HG03378 (cell line): Measurements from ENCODE around the gene MALAT1.
"Not testable (repeated sequence)": the region's sequence is repeated elsewhere in the genome, so short reads cannot be mapped to it uniquely, and the experiment has no call there.

Experiments used
- ATAC-seq: cut with Tn5 transposase; IDR thresholded peaks from one replicate; pipeline ENCODE4 v1.9.1; 2021; ENCODE audit warnings: mild to moderate bottlenecking, moderate library complexity; ENCODE audit not compliant: unreplicated experiment

MALAT1 gene

DNA sequence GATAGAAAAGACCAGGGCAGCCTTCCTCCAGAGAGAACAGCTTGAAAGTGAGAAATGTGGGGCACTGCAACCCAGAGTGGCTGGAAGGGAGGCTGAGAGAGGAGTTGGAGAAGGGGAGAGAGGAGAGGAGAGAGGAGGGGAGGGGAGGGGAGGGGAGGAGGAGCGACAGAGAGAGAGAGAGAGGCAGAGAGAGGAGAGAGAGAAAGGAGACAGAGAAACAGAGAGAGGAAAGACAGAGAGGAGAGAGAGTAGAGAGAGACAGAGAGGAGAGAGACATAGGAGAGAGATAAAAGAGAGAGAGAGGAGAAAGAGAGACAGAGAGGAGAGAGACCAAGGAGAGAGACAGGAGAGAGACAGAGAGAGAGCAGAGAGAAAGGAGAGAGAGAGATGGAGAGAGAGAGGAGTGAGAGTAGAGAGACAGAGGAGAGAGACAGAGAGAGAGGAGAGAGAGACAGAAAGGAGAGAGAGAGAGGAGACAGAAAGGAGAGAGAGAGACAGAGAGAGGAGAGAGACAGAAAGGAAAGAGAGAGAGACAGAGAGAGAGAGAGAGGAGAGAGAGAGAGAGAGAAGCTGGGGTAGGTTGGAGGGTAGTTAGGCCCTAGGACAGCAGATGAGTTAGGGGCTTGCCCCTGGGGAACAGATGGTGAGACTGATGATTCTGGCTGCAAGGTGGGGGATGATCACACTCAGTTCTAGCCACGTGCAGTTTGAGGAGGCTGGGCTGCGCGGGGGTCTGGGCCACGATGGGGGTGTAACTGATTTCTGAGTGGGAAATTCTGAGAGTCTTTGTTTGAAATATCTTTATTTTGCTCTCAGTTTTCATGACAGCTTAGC is 17.5 kb downstream of the MALAT1 start:
- ATAC-seq, result no peak

DNA sequence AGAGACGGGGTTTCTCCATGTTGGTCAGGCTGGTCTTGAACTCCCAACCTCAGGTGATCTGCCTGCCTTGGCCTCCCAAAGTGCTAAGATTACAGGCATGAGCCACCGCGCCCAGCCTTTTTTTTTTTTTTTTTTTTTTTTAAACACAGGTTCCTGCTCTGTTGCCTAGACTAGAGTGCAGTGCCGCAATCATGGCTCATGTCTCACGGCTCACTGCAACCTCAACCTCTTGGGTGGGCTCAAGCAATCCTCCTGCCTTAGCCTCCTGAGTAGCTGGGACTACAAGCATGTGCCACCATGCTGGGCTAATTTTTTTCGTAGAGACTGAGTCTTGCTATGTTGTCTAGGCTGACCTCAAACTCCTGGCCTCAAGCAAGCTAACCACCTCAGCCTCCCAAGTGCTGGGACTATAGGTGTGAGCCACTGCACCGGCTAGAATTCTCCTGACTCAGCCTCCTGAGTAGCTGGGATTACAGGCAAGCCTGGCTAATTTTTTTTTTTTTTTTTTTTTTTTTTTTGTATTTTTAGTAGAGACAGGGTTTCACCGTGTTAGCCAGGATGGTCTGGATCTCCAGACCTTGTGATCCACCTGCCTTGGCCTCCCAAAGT is 20.2 kb downstream of the MALAT1 start:
- not testable (repeated sequence) for ATAC-seq

DNA sequence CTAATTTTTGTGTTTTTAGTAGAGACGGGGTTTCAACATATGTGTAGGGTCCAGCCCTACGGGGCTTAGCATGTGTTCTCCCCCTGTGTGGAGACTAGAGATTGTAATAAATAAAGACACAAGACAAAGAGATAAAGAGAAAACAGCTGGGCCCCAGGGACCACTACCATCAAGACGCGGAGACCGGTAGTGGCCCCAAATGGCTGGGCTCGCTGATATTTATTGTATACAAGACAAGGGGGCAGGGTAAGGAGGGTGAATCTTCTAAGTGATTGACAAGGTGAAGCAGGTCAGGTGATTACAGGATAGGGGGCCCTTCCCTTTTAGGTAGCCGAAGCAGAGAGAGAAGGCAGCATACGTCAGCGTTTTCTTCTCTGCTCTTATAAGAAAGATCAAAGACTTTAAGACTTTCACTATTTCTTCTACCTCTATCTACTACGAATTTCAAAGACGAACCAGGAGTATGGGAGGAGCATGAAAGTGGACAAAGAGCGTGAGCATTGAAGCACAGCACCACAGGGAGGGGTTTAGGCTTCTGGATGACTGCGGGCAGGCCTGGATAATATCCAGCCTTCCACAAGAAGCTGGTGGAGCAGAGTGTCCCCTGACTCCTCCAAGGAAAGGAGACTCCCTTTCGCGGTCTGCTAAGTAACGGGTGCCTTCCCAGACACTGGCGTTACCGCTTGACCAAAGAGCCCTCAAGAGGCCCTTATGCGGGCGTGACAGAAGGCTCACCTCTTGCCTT is 23.1 kb downstream of the MALAT1 start:
- not testable (repeated sequence) for ATAC-seq

DNA sequence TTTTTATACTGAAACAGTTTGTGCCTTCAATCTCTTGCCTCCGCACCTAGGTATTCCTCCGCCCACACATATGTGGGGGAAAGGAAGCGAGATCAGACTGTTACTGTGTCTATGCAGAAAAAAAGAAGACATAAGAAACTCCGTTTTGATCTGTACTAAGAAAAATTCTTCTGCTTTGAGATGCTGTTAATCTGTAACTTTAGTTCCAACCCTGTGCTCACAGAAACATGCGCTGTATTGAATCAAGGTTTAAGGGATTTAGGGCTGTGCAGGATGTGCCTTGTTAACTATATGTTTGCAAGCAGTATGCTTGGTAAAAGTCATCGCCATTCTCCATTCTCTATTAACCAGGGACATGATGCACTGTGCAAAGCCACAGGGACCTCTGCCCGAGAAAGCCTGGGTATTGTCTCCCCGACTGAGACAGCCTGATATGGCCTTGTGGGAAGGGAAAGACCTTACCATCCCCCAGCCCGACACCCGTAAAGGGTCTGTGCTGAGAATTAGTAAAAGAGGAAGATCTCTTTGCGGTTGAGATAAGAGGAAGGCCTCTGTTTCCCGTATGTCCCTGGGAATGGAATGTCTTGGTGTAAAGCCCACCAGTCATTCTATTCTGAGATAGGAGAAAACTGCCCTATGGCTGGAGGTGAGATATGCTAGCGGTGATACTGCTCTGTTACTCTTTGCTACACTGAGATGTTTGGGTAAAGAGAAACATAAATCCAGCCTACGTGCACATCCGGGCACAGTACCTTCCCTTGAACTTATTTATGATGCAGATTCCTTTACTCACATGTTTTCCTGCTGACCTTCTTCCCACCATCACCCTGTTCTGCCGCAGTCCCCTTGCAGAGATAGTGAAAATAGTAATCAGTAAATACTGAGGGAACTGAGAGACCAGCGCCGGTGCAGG is 24.1 kb downstream of the MALAT1 start:
- not testable (repeated sequence) for ATAC-seq

DNA sequence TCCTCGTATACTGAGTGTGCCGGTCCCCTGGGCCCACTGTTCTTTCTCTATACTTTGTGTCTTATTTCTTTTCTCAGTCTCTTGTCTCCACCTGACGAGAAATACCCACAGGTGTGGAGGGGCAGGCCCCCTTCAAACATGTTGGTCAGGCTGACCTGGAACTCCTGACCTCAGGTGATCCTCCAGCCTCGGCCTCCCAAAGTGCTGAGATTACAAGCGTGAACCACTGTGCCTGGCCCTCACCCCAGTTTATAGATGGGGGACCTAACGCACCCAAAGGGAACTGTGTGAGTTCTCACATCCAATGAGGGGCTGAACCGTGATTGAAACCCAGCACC is 24.8 kb downstream of the MALAT1 start:
- ATAC-seq, result not testable (repeated sequence)

DNA sequence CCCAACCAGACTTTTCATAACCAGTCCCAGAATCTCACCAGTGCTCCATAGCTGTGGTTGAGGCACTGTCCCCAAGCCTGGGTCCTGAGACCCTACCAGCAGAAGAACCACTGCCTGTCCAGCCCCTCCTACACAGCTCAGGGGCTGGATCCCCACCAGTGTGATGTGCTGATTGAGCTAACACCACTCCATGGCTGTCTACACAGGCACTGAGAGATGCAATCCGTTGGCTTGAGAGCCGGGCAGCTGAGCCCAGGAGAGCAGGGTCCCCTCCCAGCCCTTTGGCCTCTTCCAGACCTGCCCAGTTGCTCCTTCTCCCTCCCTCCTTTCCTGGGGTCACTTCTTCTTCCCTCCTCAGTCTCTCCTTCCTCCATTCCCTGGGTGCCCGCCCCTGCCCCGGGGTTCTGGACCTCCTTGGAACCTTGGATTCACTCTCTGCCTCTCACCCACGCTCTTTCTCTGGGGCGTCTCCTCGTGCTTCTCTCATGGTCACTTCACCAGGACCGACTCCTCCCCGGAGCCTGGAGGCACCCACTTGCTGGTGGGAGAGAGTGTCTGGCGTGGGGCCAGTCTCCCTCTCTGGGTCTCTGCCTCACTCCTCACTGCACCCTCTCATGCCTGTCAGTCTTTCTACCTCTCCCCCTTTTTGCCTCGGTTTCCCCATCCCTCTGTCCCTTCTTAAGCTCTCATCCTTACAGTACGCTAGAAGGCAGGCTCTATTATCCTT is 25.3 kb downstream of the MALAT1 start:
- no peak for ATAC-seq

DNA sequence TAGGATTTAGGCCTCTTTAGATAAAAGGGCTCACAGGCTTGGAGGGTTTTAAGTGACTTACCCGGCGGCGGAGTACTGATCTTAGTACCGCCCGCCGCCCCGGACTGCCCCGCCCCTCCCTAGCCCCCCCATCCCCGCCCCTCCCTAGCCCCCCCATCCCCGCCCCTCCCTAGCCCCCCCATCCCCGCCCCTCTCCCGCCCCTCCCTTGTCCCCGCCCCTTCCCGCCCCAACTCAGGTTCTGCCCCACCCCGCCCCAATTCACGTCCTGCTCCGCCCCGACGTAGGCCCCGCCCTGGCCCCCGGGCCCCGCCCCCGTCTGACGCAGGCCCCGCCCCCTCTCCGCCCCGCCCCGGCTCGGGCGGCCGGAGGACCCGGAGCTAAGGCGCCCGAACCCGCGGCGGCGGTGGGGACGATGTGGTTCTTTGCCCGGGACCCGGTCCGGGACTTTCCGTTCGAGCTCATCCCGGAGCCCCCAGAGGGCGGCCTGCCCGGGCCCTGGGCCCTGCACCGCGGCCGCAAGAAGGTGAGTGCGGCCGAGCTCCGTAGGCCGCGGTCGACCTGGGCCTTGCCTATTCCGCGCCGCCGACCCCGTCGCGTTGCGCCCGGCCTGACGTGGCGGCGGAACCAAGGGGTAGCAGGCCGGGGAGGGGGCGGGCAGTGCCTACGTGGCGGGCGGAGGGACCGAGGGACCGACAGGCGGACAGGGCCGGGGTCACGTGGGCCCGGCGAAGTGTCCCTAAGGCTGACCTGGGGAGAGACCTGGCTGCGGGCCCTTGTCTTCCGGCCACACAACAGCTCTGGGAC is 26.1 kb downstream of the MALAT1 start, which contains the start of gene SCYL1:
Gene SCYL1, plus strand, starts transcription at position 343 of the 805 bp plus-strand sequence. Its CDS starts 71 bp downstream, at position 414.
- peak; percentile 38 for ATAC-seq

DNA sequence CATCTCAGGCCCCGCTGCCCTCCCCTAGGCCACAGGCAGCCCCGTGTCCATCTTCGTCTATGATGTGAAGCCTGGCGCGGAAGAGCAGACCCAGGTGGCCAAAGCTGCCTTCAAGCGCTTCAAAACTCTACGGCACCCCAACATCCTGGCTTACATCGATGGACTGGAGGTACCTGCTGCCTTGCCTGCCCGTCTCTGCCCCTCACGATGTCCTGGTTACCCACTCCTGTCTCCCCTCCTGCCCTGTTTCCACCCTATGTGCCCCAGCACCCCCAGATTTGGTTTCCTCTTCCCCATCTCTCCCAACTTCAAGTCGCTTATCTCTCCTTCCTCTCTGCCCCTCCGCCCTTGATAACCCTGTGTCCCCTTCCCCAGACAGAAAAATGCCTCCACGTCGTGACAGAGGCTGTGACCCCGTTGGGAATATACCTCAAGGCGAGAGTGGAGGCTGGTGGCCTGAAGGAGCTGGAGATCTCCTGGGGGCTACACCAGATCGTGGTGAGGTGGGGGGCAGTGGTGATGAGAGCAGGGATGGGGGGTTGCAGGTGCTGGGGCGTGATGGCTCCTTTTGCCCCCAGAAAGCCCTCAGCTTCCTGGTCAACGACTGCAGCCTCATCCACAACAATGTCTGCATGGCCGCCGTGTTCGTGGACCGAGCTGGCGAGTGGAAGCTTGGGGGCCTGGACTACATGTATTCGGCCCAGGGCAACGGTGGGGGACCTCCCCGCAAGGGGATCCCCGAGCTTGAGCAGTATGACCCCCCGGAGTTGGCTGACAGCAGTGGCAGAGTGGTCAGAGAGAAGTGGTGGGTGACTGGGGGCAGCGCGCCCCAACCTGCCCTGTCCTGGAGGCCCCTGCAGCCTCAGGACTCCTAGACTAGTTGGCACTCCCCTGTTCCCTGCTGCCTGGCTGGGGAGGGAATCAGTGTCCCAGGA is 27.0 kb downstream of the MALAT1 start:
- no peak for ATAC-seq

DNA sequence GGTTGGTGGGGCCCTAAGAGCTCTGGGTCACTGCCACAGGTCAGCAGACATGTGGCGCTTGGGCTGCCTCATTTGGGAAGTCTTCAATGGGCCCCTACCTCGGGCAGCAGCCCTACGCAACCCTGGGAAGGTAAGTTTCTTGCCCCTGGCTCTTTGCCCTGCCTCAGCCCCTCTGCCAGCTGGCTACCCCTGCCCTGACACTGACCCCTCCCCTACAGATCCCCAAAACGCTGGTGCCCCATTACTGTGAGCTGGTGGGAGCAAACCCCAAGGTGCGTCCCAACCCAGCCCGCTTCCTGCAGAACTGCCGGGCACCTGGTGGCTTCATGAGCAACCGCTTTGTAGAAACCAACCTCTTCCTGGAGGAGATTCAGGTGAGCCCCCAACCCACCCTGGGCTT is 27.9 kb downstream of the MALAT1 start:
- no peak for ATAC-seq

DNA sequence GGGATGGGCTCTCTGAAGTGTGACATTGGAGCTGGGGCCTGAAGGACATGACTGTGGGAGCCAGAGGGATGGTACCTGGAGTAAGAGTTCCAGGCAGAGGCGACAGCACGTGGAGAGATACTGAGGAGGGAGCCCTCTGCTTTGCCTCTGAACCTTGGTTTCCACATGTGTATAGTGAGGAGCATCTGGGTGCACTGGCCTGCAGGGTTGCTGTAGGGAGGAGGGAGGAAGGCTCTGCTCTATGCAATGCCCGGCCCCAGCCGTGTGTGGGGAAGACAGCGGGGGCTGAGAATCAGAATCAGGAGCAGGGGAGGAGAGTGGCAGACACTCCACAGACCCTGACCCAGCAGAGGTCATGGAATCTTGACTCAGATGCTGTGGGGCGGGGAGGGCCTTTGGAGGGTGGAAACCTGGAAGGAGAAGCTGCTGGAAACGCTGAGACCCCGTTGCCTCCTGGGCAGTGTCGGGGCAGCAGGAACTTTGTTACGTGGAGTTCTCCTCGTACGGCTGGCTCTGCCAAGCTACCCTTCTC is 30.0 kb downstream of the MALAT1 start:
- no peak for ATAC-seq

DNA sequence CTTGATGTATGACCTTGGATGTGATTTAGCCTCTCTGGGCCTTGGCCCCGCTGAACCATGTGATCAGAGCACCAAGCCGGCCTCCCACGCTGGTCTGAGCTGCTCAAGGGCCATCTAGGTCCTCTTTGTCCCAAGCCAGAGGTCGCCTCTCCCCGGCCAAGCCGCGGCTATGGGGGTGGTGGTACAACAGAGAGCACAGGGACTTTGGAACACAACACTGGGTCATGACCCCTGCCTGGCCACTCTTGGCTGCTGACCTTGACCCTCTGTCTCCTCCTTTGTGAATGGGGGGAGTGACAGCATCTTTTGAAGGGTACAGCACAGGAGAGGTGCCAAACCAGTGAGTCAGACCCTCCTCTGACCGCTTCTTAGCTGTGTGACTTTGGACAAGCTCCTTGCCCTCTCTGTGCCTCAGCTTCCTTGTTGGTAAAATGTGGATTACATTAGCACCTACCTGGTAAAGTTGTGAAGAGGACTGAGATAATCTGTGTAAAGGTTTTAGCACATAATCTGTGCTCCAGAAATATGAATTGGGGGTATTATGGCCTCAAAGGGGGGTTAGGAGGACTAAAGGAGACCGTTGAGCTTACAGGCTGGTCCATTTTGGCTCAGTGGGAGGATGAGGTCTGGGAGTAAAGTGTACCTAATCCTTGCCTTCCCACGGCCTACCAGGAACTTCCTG is 30.8 kb downstream of the MALAT1 start:
- ATAC-seq, result no peak

DNA sequence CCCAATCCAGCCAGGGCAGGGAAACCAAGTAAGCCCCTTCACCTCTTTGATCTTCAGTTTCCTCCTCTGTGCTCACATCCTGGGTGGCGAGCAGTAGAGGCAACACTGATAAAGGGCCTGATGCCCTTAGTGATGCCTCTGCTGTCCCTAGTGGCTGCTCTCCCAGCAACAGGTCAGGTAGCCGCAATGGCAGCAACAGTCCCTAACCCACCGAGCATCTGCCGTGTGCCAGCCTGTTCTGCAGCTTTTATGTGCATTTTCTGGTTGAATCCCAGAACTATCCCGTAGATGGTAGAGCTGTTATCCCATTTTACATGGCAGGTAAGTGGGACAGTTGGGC is 31.3 kb downstream of the MALAT1 start:
- ATAC-seq, result no peak

DNA sequence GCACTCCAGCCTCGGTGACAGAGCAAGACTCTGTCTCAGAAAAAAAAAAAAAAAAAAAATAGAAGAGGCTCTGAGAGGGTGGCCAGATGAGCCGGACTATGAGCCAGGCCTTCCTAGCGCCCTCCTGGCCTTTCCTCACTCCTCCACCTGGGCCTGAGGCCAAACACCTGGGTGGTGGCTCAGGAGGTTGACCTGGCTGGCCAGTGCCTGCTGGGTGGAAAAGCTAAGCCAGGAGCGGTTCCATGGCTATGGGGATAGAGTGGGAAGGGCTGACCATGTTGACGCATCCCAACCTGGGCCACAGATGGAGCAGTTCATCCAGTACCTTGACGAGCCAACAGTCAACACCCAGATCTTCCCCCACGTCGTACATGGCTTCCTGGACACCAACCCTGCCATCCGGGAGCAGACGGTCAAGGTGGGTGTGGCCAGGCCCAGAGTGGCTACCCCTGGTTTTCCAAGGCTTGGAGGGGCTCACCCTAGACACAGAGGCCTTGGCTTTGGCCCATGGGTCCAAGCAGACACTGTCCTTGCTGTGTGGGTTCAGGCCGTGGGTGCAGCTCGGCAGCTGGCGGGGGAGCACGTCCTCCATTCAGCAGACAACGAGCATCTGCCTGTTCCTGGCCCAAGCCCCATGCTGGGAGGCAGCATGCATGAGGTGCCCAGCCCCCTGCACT is 33.7 kb downstream of the MALAT1 start:
- ATAC-seq, result no peak

DNA sequence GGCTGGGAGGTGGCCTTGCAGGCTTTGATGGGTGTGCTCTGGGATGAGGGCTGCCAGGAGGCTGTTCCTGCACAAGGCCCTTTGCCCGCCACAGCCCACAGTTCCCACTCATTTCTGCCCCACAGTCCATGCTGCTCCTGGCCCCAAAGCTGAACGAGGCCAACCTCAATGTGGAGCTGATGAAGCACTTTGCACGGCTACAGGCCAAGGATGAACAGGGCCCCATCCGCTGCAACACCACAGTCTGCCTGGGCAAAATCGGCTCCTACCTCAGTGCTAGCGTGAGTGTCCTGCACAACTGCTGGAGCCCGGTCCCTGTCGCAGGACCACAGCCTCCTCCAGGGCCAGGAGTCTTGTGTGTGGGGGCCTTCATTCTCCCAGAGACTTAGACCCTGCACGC is 36.3 kb downstream of the MALAT1 start:
- ATAC-seq, result no peak

DNA sequence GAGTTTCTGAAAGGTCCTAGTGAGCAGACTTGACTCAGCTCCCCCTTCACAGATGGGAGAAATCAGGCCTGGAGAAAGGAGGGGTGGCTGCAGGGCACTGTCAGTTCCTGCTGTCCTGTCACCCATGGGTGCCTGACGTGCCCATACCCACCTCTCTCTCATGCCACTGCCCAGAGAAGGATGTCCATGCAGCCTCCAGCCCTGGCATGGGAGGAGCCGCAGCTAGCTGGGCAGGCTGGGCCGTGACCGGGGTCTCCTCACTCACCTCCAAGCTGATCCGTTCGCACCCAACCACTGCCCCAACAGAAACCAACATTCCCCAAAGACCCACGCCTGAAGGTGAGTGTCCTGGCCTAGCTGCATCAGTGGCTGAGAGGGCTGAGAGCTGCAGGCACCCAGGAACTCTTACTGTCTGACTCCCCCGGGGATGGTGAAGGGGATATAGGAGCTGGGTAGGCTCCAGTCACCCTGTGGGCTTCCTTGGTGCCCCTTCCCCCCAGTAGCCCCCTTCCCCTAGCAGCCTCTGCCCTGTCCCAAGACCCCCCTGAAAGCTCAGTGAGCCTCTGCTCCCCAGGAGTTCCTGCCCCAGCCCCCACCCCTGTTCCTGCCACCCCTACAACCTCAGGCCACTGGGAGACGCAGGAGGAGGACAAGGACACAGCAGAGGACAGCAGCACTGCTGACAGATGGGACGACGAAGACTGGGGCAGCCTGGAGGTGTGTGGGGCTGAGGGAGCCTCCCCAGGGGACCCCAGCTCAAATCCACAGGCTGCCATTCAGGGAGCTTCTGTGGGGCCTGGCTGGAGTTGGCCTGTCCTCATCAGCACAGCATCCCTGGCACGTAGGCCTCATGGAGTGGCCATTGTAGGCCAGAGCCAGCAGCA is 37.8 kb downstream of the MALAT1 start:
- no peak for ATAC-seq

DNA sequence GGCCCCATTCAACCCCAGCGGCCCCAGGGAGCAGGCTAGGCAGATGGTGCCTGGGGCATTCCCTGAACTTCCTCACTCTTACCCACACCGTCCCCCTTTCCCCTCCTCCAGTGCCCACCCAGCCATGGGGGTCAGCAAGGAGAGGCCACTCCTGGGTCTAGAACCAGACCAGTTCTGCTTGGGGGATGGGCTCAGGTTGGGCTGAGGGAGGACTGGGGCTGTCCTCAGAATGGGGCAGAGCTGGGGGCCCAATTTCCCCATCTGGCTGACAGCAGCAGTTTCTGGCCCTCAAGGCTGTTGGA is 38.4 kb downstream of the MALAT1 start:
- no peak for ATAC-seq
